Measurements from ENCODE around the gene PGA4. TPM values are rescaled to one million over a fixed set of nuclear protein-coding genes. Genes with fewer than 3 reads are reported as not detected.

PGA4 gene
- polyA plus RNA-seq, 2 of the 4 experiments (the other 2 are of a cell fraction) = not detected

DNA sequence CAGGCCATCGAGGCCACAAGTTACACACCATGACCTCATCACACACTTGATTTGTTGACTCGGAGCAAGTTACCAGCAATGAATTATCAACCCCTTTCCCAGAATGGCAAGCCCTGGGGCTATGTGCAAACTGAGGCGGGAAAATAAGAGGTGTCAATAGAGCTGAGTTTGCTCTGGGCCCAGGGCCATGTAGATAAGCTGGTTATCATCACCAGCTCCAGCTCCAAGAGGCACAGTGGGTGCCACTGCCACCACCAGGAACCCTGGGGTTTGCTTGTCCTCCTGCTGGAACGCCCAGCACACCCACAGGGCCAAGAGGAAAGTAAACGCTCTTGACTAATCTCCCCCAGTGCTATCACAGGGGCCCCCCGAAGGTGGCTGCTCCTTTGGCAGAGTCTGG is 47.9 kb upstream of the PGA4 start:
- H3K4me2 ChIP-seq = no peak overlapping the region
- FAIRE-seq (no peak), ATAC-seq (no peak), DNase-seq (ENCODE audit: low read depth in 1 of 2, low spot score in 1 of 2) (no peak)
- CTCF ChIA-PET = interaction anchor here (0.7 to 6.9 kb wide), 10 partner anchors 11 to 409 kb away, joined by 3 to 56 read pairs (median 3); no protein-coding TSS in a partner anchor
- no peaks in the 10 kb centered on the region for H3K4me1 ChIP-seq
- no peak for TF ChIP-seq PHF8 (IDR thresholded peaks at IDR 0.05; ENCODE audit: borderline replicate concordance, low read depth)
- TF ChIP-seq CTCF (IDR thresholded peaks at IDR 0.05) = no peak
- no peak for TF ChIP-seq FOSB (CRISPR knock-in tag; IDR thresholded peaks at IDR 0.05)
- TF ChIP-seq HOXB5 (CRISPR knock-in tag; IDR thresholded peaks at IDR 0.05) = no peak
- TF ChIP-seq NPAS2 (CRISPR knock-in tag; IDR thresholded peaks at IDR 0.05; ENCODE audit: borderline replicate concordance) = no peak
- TF ChIP-seq ZC3H11A (IDR thresholded peaks at IDR 0.05) = no peak
- no peak for TF ChIP-seq SREBF2 (IDR thresholded peaks at IDR 0.05)
- no peak for TF ChIP-seq HOXB13 (CRISPR knock-in tag; IDR thresholded peaks at IDR 0.05; ENCODE audit: low read depth)
- TF ChIP-seq ATOH8 (CRISPR knock-in tag; IDR thresholded peaks at IDR 0.05; ENCODE audit: low read depth) = no peak
- TF ChIP-seq, protein P1, sequence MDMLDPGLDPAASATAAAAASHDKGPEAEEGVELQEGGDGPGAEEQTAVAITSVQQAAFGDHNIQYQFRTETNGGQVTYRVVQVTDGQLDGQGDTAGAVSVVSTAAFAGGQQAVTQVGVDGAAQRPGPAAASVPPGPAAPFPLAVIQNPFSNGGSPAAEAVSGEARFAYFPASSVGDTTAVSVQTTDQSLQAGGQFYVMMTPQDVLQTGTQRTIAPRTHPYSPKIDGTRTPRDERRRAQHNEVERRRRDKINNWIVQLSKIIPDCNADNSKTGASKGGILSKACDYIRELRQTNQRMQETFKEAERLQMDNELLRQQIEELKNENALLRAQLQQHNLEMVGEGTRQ (IDR thresholded peaks at IDR 0.05) = no peak
- TF ChIP-seq E2F6 (IDR thresholded peaks at IDR 0.05; ENCODE audit: borderline replicate concordance, low read depth) = no peak
- H3K9me3 ChIP-seq = no peaks in the 10 kb centered on the region
- no peak overlapping the region for H3K27ac ChIP-seq
- H3K4me3 ChIP-seq = no peak overlapping the region
- POLR2A ChIA-PET = no interaction called here
- 19% methylated on average over 6 of the region's 6 CpGs for WGBS (ENCODE audit: missing lambda C conversion rate)

DNA sequence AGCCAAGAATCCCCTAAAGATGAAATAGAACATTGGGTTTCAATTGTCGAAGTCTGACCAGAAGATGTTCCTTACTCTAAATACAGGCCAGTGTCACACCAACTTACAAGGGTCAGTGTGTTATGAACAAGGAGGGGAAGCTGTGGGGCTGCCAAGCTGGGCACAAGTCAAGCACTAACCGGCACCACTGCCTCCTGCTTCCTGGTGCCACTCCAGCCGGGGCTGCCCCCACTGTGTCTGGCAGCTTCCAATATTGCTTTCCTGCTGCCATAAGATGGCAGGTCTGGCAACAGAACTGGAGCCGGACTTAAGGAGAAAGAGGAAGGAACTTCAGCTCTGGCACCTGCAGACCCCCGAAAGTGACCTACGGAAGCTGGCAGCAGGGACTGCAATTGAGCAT is 47.2 kb upstream of the PGA4 start:
- ATAC-seq (no peak), DNase-seq (ENCODE audit: low read depth in 1 of 2, low spot score in 1 of 2) (no peak), FAIRE-seq (no peak)
- CTCF ChIA-PET = interaction anchor here (0.8 to 6.9 kb wide), 6 partner anchors 13 to 346 kb away, joined by 3 to 56 read pairs (median 4); no protein-coding TSS in a partner anchor
- no peak for TF ChIP-seq MYC (IDR thresholded peaks at IDR 0.05; ENCODE audit: borderline replicate concordance, low read length)
- no peak for TF ChIP-seq BCL3 (IDR thresholded peaks at IDR 0.05)
- no peak for TF ChIP-seq HEYL (CRISPR knock-in tag; IDR thresholded peaks at IDR 0.05)
- no peak for TF ChIP-seq HES2 (IDR thresholded peaks at IDR 0.05)
- no peak for TF ChIP-seq PBX3 (IDR thresholded peaks at IDR 0.05)
- TF ChIP-seq EP300 (IDR thresholded peaks at IDR 0.05) = no peak
- no peak for TF ChIP-seq NR3C1 (IDR thresholded peaks at IDR 0.05)
- TF ChIP-seq ATOH8 (CRISPR knock-in tag; IDR thresholded peaks at IDR 0.05; ENCODE audit: low read depth) = no peak
- TF ChIP-seq ZFP36 (IDR thresholded peaks at IDR 0.05; ENCODE audit: borderline replicate concordance, partially characterized antibody) = no peak
- TF ChIP-seq JUNB (IDR thresholded peaks at IDR 0.05) = no peak
- TF ChIP-seq REST (IDR thresholded peaks at IDR 0.05) = no peak
- no peak for TF ChIP-seq SREBF2 (IDR thresholded peaks at IDR 0.05)
- no peak for TF ChIP-seq NPAS2 (CRISPR knock-in tag; IDR thresholded peaks at IDR 0.05; ENCODE audit: borderline replicate concordance)
- no peak for TF ChIP-seq ESRRA (IDR thresholded peaks at IDR 0.05; ENCODE audit: borderline replicate concordance, low read length)
- no peak for TF ChIP-seq RNF2 (IDR thresholded peaks at IDR 0.05; ENCODE audit: borderline replicate concordance, low read depth)
- no peak for TF ChIP-seq EHMT2 (IDR thresholded peaks at IDR 0.05; ENCODE audit: low read depth)
- TF ChIP-seq MAX (IDR thresholded peaks at IDR 0.05) = no peak
- Histone ChIP-seq H3K4me3 (no peak overlapping the region), H3K4me2 (no peak overlapping the region), H3K4me1 (no peaks in the 10 kb centered on the region), H3K27ac (no peak overlapping the region), H3K9me3 (no peaks in the 10 kb centered on the region)
- 34% methylated on average over 6 of the region's 6 CpGs for WGBS (ENCODE audit: missing lambda C conversion rate)
- POLR2A ChIA-PET = no interaction called here

Data from A549 (cell line).